SK-N-SH (cell line): Measurements from ENCODE around the gene SLC2A8. TPM values are rescaled to one million over a fixed set of nuclear protein-coding genes. Genes with fewer than 3 reads are reported as not detected.

Source experiments
- CTCF ChIA-PET: fragments of 300-600, 350-600 bp; formaldehyde crosslinking; extraction: SDS; loops from one replicate; lab custom pipeline; 2021; lab: Yijun Ruan, JAX
- POLR2A ChIA-PET: fragments of 350-600 bp; sonication (Branson Sonifier 250); formaldehyde crosslinking; extraction: SDS; loops from one replicate; lab custom pipeline; 2020; ENCODE audit warnings: antibody characterized with exemption, inconsistent platforms; lab: Yijun Ruan, JAX
- DNase-seq: peaks from one replicate; pipeline ENCODE4 v3.0.0; 2012
- H2AFZ ChIP-seq: fragments of 200-600 bp; sonication (generic); 2 replicates; pipeline ENCODE4 v1.8.1; 2016; ENCODE audit warnings: antibody characterized with exemption, mild to moderate bottlenecking, low read depth
- H3F3A ChIP-seq: fragments of 200-600 bp; sonication (generic); replicated peaks from 2 replicates; pipeline ENCODE3; 2016; ENCODE audit warnings: antibody characterized with exemption, mild to moderate bottlenecking; ENCODE audit not compliant: insufficient read depth
- H3K27ac ChIP-seq, 2 experiments: fragments of 200-500 bp in 1 of 2; fragments of 200-600 bp in 1 of 2; sonication (Bioruptor generic) in 1 of 2; sonication (generic), shearing (Covaris generic) in 1 of 2; 2 replicates each; pipeline versions ENCODE4 v1.5.1 to v1.6.1; 2014 to 2016; ENCODE audit warnings: low read depth in 2 of 2, inconsistent platforms in 1 of 2, low read length in 1 of 2, mild to moderate bottlenecking in 1 of 2, mixed read lengths in 1 of 2
- H3K27me3 ChIP-seq: fragments of 200-600 bp; sonication (generic), shearing (Covaris generic); 2 replicates; pipeline ENCODE4 v1.6.1; 2016; ENCODE audit warnings: mixed run types; ENCODE audit not compliant: insufficient read depth
- H3K36me3 ChIP-seq, 2 experiments: fragments of 200-500 bp in 1 of 2; fragments of 200-600 bp in 1 of 2; sonication (Bioruptor generic) in 1 of 2; sonication (generic) in 1 of 2; replicated peaks in 1 of 2; 2 replicates each; pipeline versions ENCODE3 to v1.5.1; 2014 to 2016; ENCODE audit warnings: low read length in 1 of 2, mild to moderate bottlenecking in 1 of 2; ENCODE audit not compliant: insufficient read depth in 2 of 2, control insufficient read depth in 1 of 2
- H3K4me1 ChIP-seq, 2 experiments: fragments of 200-500 bp in 1 of 2; fragments of 200-600 bp in 1 of 2; sonication (Bioruptor generic) in 1 of 2; sonication (generic), shearing (Covaris generic) in 1 of 2; 2 replicates each; pipeline versions ENCODE4 v1.5.1 to v1.6.1; 2014 to 2016; ENCODE audit warnings: low read depth in 1 of 2, low read length in 1 of 2, mixed run types in 1 of 2; ENCODE audit not compliant: insufficient read depth in 2 of 2, control insufficient read depth in 1 of 2
- H3K4me2 ChIP-seq: fragments of 200-600 bp; sonication (generic), shearing (Covaris generic); 2 replicates; pipeline ENCODE4 v1.6.1; 2017; ENCODE audit warnings: mixed run types
- H3K4me3 ChIP-seq, 2 experiments: fragments of 200-500 bp in 1 of 2; fragments of 200-600 bp in 1 of 2; sonication (Bioruptor generic) in 1 of 2; sonication (generic), shearing (Covaris generic) in 1 of 2; 2 replicates each; pipeline versions ENCODE4 v1.5.1 to v1.8.1; 2014 to 2016; ENCODE audit warnings: low read depth in 2 of 2, inconsistent platforms in 1 of 2, low read length in 1 of 2, mild to moderate bottlenecking in 1 of 2, mixed read lengths in 1 of 2, moderate library complexity in 1 of 2
- H3K79me2 ChIP-seq: fragments of 200-600 bp; sonication (generic); 2 replicates; pipeline ENCODE4 v1.8.1; 2017; ENCODE audit warnings: mild to moderate bottlenecking; ENCODE audit not compliant: insufficient read depth
- H3K9ac ChIP-seq: fragments of 200-600 bp; sonication (generic); 2 replicates; pipeline ENCODE4 v1.6.1; 2017; ENCODE audit warnings: mixed run types
- H3K9me2 ChIP-seq: fragments of 200-600 bp; sonication (generic); 2 replicates; pipeline ENCODE4 v1.6.1; 2017; ENCODE audit warnings: mixed run types
- H3K9me3 ChIP-seq: fragments of 200-600 bp; sonication (generic); 2 replicates; pipeline ENCODE4 v1.6.1; 2017; ENCODE audit warnings: mixed run types, mild to moderate bottlenecking, moderate library complexity
- H4K20me1 ChIP-seq: fragments of 200-600 bp; sonication (generic); 2 replicates; pipeline ENCODE4 v1.6.1; 2017; ENCODE audit warnings: mild to moderate bottlenecking, mixed run types; ENCODE audit not compliant: insufficient read depth
- CHD2 ChIP-seq: fragments of 150-350 bp; IDR thresholded peaks from 2 replicates; pipeline ENCODE4 v1.6.1; 2018; ENCODE audit warnings: low read length; ENCODE audit not compliant: partially characterized antibody
- ELF1 ChIP-seq: IDR thresholded peaks from 2 replicates; pipeline ENCODE4 v1.4.0; 2012
- EZH2phosphoT487 ChIP-seq: fragments of 200-600 bp; sonication (generic); IDR thresholded peaks from 2 replicates; pipeline ENCODE4 v1.6.1; 2017; ENCODE audit warnings: low read depth, mixed run types, mild to moderate bottlenecking, antibody characterized with exemption, moderate library complexity, borderline replicate concordance
- FOSL2 ChIP-seq: IDR thresholded peaks from 2 replicates; pipeline ENCODE4 v1.4.0; 2012; ENCODE audit warnings: low read depth, mild to moderate bottlenecking, moderate library complexity, borderline replicate concordance
- FOXJ3 ChIP-seq: sonication (generic); formaldehyde crosslinking; IDR thresholded peaks from 2 replicates; pipeline ENCODE4 v1.5.1; 2020; ENCODE audit warnings: mild to moderate bottlenecking, missing genetic modification reagents
- FOXM1 ChIP-seq: IDR thresholded peaks from 2 replicates; pipeline ENCODE4 v1.4.0; 2012; ENCODE audit warnings: low read depth, mild to moderate bottlenecking
- JUND ChIP-seq: IDR thresholded peaks from 2 replicates; pipeline ENCODE4 v1.4.0; 2012
- MXI1 ChIP-seq: IDR thresholded peaks from 2 replicates; pipeline ENCODE4 v1.6.1; 2012; ENCODE audit warnings: mild to moderate bottlenecking, low read depth, low read length, improper control_type of control experiment
- NFIC ChIP-seq: IDR thresholded peaks from 2 replicates; pipeline ENCODE4 v1.4.0; 2012; ENCODE audit warnings: borderline replicate concordance
- POLR2AphosphoS5 ChIP-seq: IDR thresholded peaks from 2 replicates; pipeline ENCODE4 v1.6.1; 2012; ENCODE audit warnings: low read depth, low read length
- RAD21 ChIP-seq: IDR thresholded peaks from 2 replicates; pipeline ENCODE4 v1.6.1; 2012; ENCODE audit warnings: mild to moderate bottlenecking, low read length
- RCOR1 ChIP-seq: fragments of 150-350 bp; IDR thresholded peaks from 2 replicates; pipeline ENCODE4 v1.6.1; 2017; ENCODE audit warnings: antibody characterized with exemption, low read length
- RXRA ChIP-seq: IDR thresholded peaks from 2 replicates; pipeline ENCODE4 v1.4.0; 2012; ENCODE audit warnings: low read depth, mild to moderate bottlenecking, borderline replicate concordance
- SIN3A ChIP-seq: IDR thresholded peaks from 2 replicates; pipeline ENCODE4 v1.6.1; 2012; ENCODE audit warnings: low read depth, mild to moderate bottlenecking, low read length, moderate library complexity, borderline replicate concordance
- USF1 ChIP-seq: IDR thresholded peaks from 2 replicates; pipeline ENCODE4 v1.4.0; 2012; ENCODE audit warnings: low read depth, borderline replicate concordance
- WGBS: methylation state at CpG from one replicate; pipeline ENCODE4 v1.1.6; 2017; ENCODE audit warnings: low lambda C conversion rate; 5-methylcytosine and 5-hydroxymethylcytosine counted together
- polyA plus RNA-seq, 3 experiments: library from polyadenylated mRNA; depleted of rRNA; stranded (reverse); fragments of >200 nt; gene quantifications; 2 replicates each; pipeline ENCODE4 v1.2.3, GENCODE V29; 2012
- TF ChIP-seq, protein P1 (sequence below): IDR thresholded peaks from 2 replicates; pipeline ENCODE4 v1.4.0; 2012; ENCODE audit warnings: low read depth, borderline replicate concordance
- TF ChIP-seq, protein P2 (sequence below): fragments of 150-350 bp; IDR thresholded peaks from 2 replicates; pipeline ENCODE4 v1.6.1; 2016; ENCODE audit warnings: mild to moderate bottlenecking, low read depth, low read length
- TF ChIP-seq, protein P3 (sequence below): IDR thresholded peaks from 2 replicates; pipeline ENCODE4; 2012

The SLC2A8 gene
- polyA plus RNA-seq, 1 of the 3 experiments (the other 2 are of a cell fraction) = 15.1 TPM

GRCh38 chr9:127445851-127446712 is 49.1 kb downstream of the SLC2A8 start:
- DNase-seq = no peak
- 73% methylated on average over 4 of the region's 4 CpGs for WGBS
- POLR2A ChIA-PET = interaction anchor here (1.1 kb wide), 1 partner anchor 41 kb away, joined by 3 read pairs; no protein-coding TSS in a partner anchor
- Histone ChIP-seq H3K9me3 (no peaks in the 10 kb centered on the region), H3K9me2 (no peaks in the 10 kb centered on the region), H4K20me1 (peaks cover 59% of the 10 kb centered on the region), H3F3A (peaks cover 89% of the 10 kb centered on the region), H3K79me2 (peaks cover 44% of the 10 kb centered on the region), H3K27me3 (no peaks in the 10 kb centered on the region), H3K4me3 (no peak overlapping the region), H3K27ac (peak overlapping the region; percentile 8 to 77; a peak in 2 of 4 replicates), H3K9ac (no peak overlapping the region), H3K4me1 (peaks cover 5 to 29% of the 10 kb centered on the region in 2 experiments), H3K4me2 (no peak overlapping the region), H2AFZ (no peak overlapping the region), H3K36me3 (peaks cover 60 to 65% of the 10 kb centered on the region in 2 experiments)
- CTCF ChIA-PET = interaction anchor here (0.7 to 1.6 kb wide), 2 partner anchors 22 to 144 kb away, joined by 3 to 5 read pairs; no protein-coding TSS in a partner anchor
- no peak for TF ChIP-seq EZH2phosphoT487
- TF ChIP-seq JUND = peak; percentile 12; the same call in 1 of the 2 replicates
- peak; percentile 8 for TF ChIP-seq CHD2
- TF ChIP-seq, protein P1, sequence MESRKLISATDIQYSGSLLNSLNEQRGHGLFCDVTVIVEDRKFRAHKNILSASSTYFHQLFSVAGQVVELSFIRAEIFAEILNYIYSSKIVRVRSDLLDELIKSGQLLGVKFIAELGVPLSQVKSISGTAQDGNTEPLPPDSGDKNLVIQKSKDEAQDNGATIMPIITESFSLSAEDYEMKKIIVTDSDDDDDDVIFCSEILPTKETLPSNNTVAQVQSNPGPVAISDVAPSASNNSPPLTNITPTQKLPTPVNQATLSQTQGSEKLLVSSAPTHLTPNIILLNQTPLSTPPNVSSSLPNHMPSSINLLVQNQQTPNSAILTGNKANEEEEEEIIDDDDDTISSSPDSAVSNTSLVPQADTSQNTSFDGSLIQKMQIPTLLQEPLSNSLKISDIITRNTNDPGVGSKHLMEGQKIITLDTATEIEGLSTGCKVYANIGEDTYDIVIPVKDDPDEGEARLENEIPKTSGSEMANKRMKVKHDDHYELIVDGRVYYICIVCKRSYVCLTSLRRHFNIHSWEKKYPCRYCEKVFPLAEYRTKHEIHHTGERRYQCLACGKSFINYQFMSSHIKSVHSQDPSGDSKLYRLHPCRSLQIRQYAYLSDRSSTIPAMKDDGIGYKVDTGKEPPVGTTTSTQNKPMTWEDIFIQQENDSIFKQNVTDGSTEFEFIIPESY = peak; percentile 38; the same call in 1 of the 2 replicates
- peak; percentile 3; the same call in 1 of the 2 replicates for TF ChIP-seq FOSL2

DNA sequence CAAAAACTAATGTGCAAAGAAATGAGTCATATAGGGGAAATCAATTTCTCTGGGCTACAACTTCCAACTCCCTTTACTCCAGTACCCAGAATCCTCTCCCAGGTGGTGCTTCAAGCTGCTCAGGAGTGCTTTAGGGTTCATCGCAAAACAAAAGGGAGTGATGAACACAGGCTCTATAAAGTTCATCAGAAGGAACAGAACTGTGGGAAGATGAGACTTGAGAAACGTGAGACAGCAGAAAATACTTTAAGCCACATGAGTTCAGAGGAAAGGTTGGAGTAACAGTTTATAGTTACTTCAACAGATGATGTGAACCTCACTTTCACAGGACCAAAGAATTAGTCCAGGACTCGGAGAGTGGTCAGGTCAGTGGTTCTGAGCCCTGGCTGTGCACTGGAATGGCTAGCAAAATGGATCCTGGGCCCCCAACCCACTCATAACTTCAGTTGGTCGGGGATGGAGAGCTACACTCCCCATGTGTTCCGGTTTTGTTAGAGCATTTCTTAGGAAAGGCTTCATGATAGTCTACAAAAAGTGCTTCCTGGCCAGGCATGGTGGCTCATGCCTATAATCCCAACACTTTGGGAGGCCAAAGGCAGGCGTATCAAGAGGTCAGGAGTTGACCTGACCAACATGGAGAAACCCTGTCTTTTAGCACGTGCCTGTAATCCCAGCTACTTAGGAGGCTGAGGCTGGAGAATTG is 49.9 kb downstream of the SLC2A8 start:
- no peak overlapping the region for H3K9ac ChIP-seq
- H3K27ac ChIP-seq = peak overlapping the region; percentile 8 to 77; a peak in 2 of 4 replicates
- no peak overlapping the region for H2AFZ ChIP-seq
- DNase-seq = no peak
- H3K4me2 ChIP-seq = no peak overlapping the region
- peaks cover 90% of the 10 kb centered on the region for H3F3A ChIP-seq
- no peaks in the 10 kb centered on the region for H3K9me2 ChIP-seq
- WGBS = 92% methylated on average over 6 of the region's 7 CpGs
- H3K4me1 ChIP-seq = peaks cover 5 to 29% of the 10 kb centered on the region in 2 experiments
- H3K36me3 ChIP-seq = peaks cover 58 to 61% of the 10 kb centered on the region in 2 experiments
- no peak overlapping the region for H3K4me3 ChIP-seq
- H4K20me1 ChIP-seq = peaks cover 59% of the 10 kb centered on the region
- no peaks in the 10 kb centered on the region for H3K9me3 ChIP-seq
- ChIA-PET POLR2A (interaction anchor here (1.1 kb wide), 1 partner anchor 25 kb away, joined by 5 read pairs; no protein-coding TSS in a partner anchor), CTCF (interaction anchor here (1.6 kb wide), 1 partner anchor 143 kb away, joined by 5 read pairs; no protein-coding TSS in a partner anchor)
- H3K79me2 ChIP-seq = peaks cover 48% of the 10 kb centered on the region
- H3K27me3 ChIP-seq = no peaks in the 10 kb centered on the region
- 0 out of 2 replicates have a peak, but pooled peaks have one; percentile 4 for TF ChIP-seq JUND
- no peak for TF ChIP-seq FOXM1
- TF ChIP-seq FOSL2 = no peak
- TF ChIP-seq MXI1 = no peak
- TF ChIP-seq SIN3A = no peak
- TF ChIP-seq, protein P2, sequence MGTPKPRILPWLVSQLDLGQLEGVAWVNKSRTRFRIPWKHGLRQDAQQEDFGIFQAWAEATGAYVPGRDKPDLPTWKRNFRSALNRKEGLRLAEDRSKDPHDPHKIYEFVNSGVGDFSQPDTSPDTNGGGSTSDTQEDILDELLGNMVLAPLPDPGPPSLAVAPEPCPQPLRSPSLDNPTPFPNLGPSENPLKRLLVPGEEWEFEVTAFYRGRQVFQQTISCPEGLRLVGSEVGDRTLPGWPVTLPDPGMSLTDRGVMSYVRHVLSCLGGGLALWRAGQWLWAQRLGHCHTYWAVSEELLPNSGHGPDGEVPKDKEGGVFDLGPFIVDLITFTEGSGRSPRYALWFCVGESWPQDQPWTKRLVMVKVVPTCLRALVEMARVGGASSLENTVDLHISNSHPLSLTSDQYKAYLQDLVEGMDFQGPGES = no peak
- TF ChIP-seq NFIC = no peak
- TF ChIP-seq RXRA = no peak
- 0 out of 2 replicates have a peak, but pooled peaks have one; percentile 7 for TF ChIP-seq ELF1
- no peak for TF ChIP-seq RCOR1
- TF ChIP-seq, protein P3, sequence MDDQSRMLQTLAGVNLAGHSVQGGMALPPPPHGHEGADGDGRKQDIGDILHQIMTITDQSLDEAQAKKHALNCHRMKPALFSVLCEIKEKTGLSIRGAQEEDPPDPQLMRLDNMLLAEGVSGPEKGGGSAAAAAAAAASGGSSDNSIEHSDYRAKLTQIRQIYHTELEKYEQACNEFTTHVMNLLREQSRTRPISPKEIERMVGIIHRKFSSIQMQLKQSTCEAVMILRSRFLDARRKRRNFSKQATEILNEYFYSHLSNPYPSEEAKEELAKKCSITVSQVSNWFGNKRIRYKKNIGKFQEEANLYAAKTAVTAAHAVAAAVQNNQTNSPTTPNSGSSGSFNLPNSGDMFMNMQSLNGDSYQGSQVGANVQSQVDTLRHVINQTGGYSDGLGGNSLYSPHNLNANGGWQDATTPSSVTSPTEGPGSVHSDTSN = 0 out of 2 replicates have a peak, but pooled peaks have one; percentile 2
- TF ChIP-seq USF1 = no peak
- no peak for TF ChIP-seq FOXJ3 (CRISPR knock-in tag)
- TF ChIP-seq POLR2AphosphoS5 = no peak; the same call in none of the 2 replicates
- TF ChIP-seq RAD21 = no peak
